HG03064 (cell line): ENCODE measurements around the gene ACSS3.
"Not testable (repeated sequence)": the region's sequence is repeated elsewhere in the genome, so short reads cannot be mapped to it uniquely, and the experiment has no call there.

Experiments
- ATAC-seq: cut with Tn5 transposase; IDR thresholded peaks from one replicate; pipeline ENCODE4 v1.9.1; 2021; ENCODE audit warnings: low read depth; ENCODE audit not compliant: unreplicated experiment

The ACSS3 gene

GRCh38 chr12:81162391-81163136 lies 84.7 kb downstream of the ACSS3 start:
- ATAC-seq = no peak

GRCh38 chr12:81164827-81165226 lies 86.9 kb downstream of the ACSS3 start:
- ATAC-seq = no peak

GRCh38 chr12:81166790-81167189 lies 88.9 kb downstream of the ACSS3 start:
- ATAC-seq = no peak

- no peak for ATAC-seq
Measured at GRCh38 chr12:81167694-81168093, 89.8 kb downstream of the ACSS3 start.

- ATAC-seq = no peak
Measured at GRCh38 chr12:81168445-81168844, 90.6 kb downstream of the ACSS3 start.

- ATAC-seq = no peak
Measured at GRCh38 chr12:81170072-81170471, 92.2 kb downstream of the ACSS3 start.

- no peak for ATAC-seq
Measured at GRCh38 chr12:81172851-81173250, 95.0 kb downstream of the ACSS3 start.

- ATAC-seq = no peak
Measured at GRCh38 chr12:81174664-81175063, 96.8 kb downstream of the ACSS3 start.

GRCh38 chr12:81176796-81177195 lies 98.9 kb downstream of the ACSS3 start:
- ATAC-seq = no peak

- no peak for ATAC-seq
Measured at GRCh38 chr12:81181691-81182090, 103.8 kb downstream of the ACSS3 start.

GRCh38 chr12:81187686-81188085 lies 109.8 kb downstream of the ACSS3 start:
- ATAC-seq = no peak

GRCh38 chr12:81196595-81196994 lies 118.7 kb downstream of the ACSS3 start:
- no peak for ATAC-seq

- not testable (repeated sequence) for ATAC-seq
Measured at GRCh38 chr12:81200561-81200960, 122.7 kb downstream of the ACSS3 start.

- ATAC-seq = no peak
Measured at GRCh38 chr12:81203671-81204204, 125.9 kb downstream of the ACSS3 start.

GRCh38 chr12:81205416-81205815 lies 127.5 kb downstream of the ACSS3 start:
- no peak for ATAC-seq

- ATAC-seq = no peak
Measured at GRCh38 chr12:81206429-81206828, 128.6 kb downstream of the ACSS3 start.

- no peak for ATAC-seq
Measured at GRCh38 chr12:81207173-81207572, 129.3 kb downstream of the ACSS3 start.

- ATAC-seq = no peak
Measured at GRCh38 chr12:81207664-81208063, 129.8 kb downstream of the ACSS3 start.

- no peak for ATAC-seq
Measured at GRCh38 chr12:81208187-81208911, 130.5 kb downstream of the ACSS3 start.

- no peak for ATAC-seq
Measured at GRCh38 chr12:81209012-81209411, 131.1 kb downstream of the ACSS3 start.

- ATAC-seq = not testable (repeated sequence)
Measured at GRCh38 chr12:81209772-81210225, 131.9 kb downstream of the ACSS3 start.

GRCh38 chr12:81211306-81211705 lies 133.4 kb downstream of the ACSS3 start:
- ATAC-seq = no peak
